PC-3 (cell line): ENCODE measurements around the gene PRDM15.

Source experiments
- EZH2 ChIP-seq: fragments of 300-600 bp; sonication (generic); IDR thresholded peaks from one replicate; pipeline ENCODE4 v1.6.1; 2017; ENCODE audit warnings: antibody characterized with exemption, mild to moderate bottlenecking, low read length; ENCODE audit not compliant: unreplicated experiment
- EZH2phosphoT487 ChIP-seq: fragments of 300-600 bp; sonication (generic); IDR thresholded peaks from 2 replicates; pipeline ENCODE4 v1.6.1; 2018; ENCODE audit warnings: mild to moderate bottlenecking, antibody characterized with exemption, low read length, borderline replicate concordance
- TF ChIP-seq, protein P1 (sequence below): fragments of 300-600 bp; sonication (generic); conservative IDR thresholded peaks from 2 replicates; pipeline ENCODE4 v1.5.1; 2017; ENCODE audit warnings: antibody characterized with exemption, low read depth, mild to moderate bottlenecking, low read length

DNA sequence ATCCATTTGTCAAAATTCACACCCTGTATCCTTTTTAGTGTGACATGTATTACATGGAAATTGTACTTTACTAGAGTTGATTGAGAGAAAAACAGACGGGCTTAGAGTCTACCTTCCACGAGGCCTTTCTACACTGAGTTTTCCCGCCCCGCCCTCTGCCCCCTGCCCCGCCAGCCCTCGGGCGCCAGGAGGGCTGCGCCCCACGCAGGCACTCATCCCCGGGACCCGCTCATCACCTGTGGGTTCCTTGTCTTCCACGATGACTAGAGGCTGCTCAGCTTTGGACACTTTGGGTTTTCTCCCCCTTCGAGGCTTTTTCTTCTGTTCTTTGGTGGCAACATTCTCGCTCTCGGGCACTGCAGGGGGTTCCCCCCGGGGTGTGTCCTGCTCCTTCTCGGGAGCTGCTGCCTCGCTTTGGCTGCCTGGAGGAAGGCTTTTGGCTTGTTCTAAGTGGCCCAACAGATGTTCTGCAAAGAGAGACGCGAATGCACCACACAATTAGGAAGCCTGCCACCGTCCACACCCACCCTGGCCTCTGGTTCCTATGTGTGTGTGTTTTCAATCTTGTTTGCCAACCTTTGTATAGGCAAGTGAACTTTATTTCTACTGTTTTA, 39.6 kb downstream of the PRDM15 start:
- TF ChIP-seq, protein P1, sequence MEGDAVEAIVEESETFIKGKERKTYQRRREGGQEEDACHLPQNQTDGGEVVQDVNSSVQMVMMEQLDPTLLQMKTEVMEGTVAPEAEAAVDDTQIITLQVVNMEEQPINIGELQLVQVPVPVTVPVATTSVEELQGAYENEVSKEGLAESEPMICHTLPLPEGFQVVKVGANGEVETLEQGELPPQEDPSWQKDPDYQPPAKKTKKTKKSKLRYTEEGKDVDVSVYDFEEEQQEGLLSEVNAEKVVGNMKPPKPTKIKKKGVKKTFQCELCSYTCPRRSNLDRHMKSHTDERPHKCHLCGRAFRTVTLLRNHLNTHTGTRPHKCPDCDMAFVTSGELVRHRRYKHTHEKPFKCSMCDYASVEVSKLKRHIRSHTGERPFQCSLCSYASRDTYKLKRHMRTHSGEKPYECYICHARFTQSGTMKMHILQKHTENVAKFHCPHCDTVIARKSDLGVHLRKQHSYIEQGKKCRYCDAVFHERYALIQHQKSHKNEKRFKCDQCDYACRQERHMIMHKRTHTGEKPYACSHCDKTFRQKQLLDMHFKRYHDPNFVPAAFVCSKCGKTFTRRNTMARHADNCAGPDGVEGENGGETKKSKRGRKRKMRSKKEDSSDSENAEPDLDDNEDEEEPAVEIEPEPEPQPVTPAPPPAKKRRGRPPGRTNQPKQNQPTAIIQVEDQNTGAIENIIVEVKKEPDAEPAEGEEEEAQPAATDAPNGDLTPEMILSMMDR = no peak
- TF ChIP-seq EZH2phosphoT487 (no peak), EZH2 (no peak)
